Endothelial cell of umbilical vein (primary cell): Measurements from ENCODE around the gene MLLT1.

Source experiments
- EZH2 ChIP-seq: IDR thresholded peaks from 2 replicates; pipeline ENCODE4 v1.6.1; 2012; ENCODE audit warnings: borderline replicate concordance, low read depth, mild to moderate bottlenecking, moderate library complexity, low read length, inconsistent platforms; ENCODE audit not compliant: severe bottlenecking
- FOS ChIP-seq: IDR thresholded peaks from 2 replicates; pipeline ENCODE4 v1.6.1; 2011; ENCODE audit warnings: mild to moderate bottlenecking, low read length, moderate library complexity, borderline replicate concordance; ENCODE audit not compliant: insufficient read depth
- JUN ChIP-seq: IDR thresholded peaks from 2 replicates; pipeline ENCODE4 v1.6.1; 2011; ENCODE audit warnings: borderline replicate concordance, low read depth; ENCODE audit not compliant: insufficient read length, insufficient read depth
- MYC ChIP-seq: IDR thresholded peaks from one replicate; pipeline ENCODE4 v1.6.1; 2011; ENCODE audit warnings: mild to moderate bottlenecking, low read depth, low read length
- POLR2A ChIP-seq: IDR thresholded peaks from 2 replicates; pipeline ENCODE4 v1.6.1; 2012; ENCODE audit warnings: low read depth, mild to moderate bottlenecking, control low read depth, low read length
- POLR2AphosphoS5 ChIP-seq: IDR thresholded peaks from 2 replicates; pipeline ENCODE4 v1.6.1; 2012; ENCODE audit warnings: low read depth, mild to moderate bottlenecking, control low read depth, low read length, moderate library complexity; ENCODE audit not compliant: insufficient read depth
- TF ChIP-seq, protein P1 (sequence below), 2 donors: IDR thresholded peaks; 1 replicate in 1 of 2; 2 replicates in 1 of 2; pipeline ENCODE4 v1.5.1; 2011; ENCODE audit warnings: low read length in 2 of 2, mild to moderate bottlenecking in 2 of 2, moderate library complexity in 2 of 2, control low read depth in 1 of 2, inconsistent platforms in 1 of 2, low read depth in 1 of 2; ENCODE audit not compliant: insufficient read depth in 1 of 2; ENCODE audit errors: extremely low read depth in 1 of 2
- TF ChIP-seq, protein P2 (sequence below): IDR thresholded peaks from 2 replicates; pipeline ENCODE4 v1.6.1; 2011; ENCODE audit not compliant: insufficient read depth, insufficient read length

DNA sequence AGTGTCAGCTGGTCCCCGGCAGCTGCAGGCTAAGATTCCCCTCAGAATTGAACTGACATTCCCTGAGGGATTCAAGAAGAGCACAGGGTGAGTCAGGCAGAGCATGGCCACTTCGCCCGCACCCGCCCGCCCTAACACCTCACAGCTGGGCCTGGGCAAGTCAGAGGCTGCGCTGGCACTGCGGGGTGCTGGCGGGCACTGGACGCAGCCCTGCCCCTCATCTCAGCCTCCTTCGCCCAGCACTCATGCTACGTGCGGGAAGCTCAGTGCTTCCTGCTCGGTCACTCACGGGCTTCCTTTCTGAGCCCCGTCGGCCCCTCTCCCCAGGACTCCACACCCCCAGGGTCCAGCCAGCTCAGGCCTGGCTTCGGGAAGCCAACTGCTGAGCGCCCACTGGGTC, 56.9 kb downstream of the MLLT1 start:
- TF ChIP-seq, protein P1, sequence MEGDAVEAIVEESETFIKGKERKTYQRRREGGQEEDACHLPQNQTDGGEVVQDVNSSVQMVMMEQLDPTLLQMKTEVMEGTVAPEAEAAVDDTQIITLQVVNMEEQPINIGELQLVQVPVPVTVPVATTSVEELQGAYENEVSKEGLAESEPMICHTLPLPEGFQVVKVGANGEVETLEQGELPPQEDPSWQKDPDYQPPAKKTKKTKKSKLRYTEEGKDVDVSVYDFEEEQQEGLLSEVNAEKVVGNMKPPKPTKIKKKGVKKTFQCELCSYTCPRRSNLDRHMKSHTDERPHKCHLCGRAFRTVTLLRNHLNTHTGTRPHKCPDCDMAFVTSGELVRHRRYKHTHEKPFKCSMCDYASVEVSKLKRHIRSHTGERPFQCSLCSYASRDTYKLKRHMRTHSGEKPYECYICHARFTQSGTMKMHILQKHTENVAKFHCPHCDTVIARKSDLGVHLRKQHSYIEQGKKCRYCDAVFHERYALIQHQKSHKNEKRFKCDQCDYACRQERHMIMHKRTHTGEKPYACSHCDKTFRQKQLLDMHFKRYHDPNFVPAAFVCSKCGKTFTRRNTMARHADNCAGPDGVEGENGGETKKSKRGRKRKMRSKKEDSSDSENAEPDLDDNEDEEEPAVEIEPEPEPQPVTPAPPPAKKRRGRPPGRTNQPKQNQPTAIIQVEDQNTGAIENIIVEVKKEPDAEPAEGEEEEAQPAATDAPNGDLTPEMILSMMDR (IDR thresholded peaks at IDR 0.05; ENCODE audit: extremely low read depth in 1 of 2, insufficient read depth in 1 of 2, low read depth in 1 of 2, low read length in 2 of 2) = no peak
- TF ChIP-seq POLR2A (no peak), EZH2 (no peak), POLR2AphosphoS5 (no peak), MYC (no peak), JUN (no peak), FOS (no peak)
- TF ChIP-seq, protein P2, sequence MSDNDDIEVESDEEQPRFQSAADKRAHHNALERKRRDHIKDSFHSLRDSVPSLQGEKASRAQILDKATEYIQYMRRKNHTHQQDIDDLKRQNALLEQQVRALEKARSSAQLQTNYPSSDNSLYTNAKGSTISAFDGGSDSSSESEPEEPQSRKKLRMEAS = no peak
